Measurements from ENCODE around the gene NUF2. TPM values are rescaled to one million over a fixed set of nuclear protein-coding genes. Genes with fewer than 3 reads are reported as not detected.

NUF2 gene
- polyA plus RNA-seq, 1 experiment = 8.1 TPM

DNA sequence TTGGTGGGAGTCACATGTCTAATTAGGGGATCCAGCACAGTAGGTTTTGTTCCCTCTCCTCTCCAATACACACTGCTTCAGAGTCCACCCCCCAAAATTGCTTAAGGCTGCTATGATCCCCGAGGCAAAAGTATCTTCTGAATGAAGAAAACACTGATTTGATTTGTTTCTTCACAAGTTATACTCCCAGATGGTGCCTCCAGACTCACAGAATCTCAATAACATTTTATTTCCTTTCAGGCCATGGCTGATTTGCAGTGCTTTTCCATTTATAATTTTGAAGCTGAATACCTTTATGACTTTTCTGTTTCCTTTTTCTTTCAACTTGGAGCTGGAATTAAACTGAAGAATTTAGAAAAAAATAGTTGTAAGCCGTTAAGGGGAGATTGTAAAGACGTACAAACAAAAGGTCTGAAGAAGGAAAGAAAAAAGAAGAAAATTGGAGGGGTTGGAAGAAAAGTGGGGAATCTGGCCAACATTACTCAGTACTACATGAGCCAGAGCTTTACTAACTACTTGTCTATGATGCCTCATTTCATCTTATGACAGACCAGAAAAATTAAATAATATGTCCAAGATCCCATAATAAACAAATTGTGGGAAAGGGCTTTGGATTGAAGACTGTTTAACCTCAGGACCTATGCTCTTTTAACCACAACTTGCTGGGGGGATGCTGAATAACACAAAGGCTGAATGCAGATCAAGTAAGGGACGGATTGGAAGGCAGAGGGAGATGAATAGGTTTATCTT is 75.9 kb downstream of the NUF2 start:
- no peak overlapping the region for H3K4me3 ChIP-seq (ENCODE audit: low read depth, low read length)
- POLR2A ChIA-PET = no interaction called here
- no peak overlapping the region for H3K27ac ChIP-seq (ENCODE audit: low read depth, low read length)
- DNase-seq (ENCODE audit: low read depth, low spot score) = no peak
- CTCF ChIA-PET = no interaction called here
- no peak for TF ChIP-seq CTCF (IDR thresholded peaks at IDR 0.05; ENCODE audit: low read depth, low read length)
- H3K9me3 ChIP-seq (ENCODE audit: control insufficient read depth, insufficient read depth, low read length) = no peaks in the 10 kb centered on the region
- peaks cover 5% of the 10 kb centered on the region for H3K27me3 ChIP-seq (ENCODE audit: control insufficient read depth, insufficient read depth, low read length)

- no peak for DNase-seq (ENCODE audit: low read depth, low spot score)
- H3K4me3 ChIP-seq (ENCODE audit: low read depth, low read length) = no peak overlapping the region
- H3K27ac ChIP-seq (ENCODE audit: low read depth, low read length) = no peak overlapping the region
- H3K27me3 ChIP-seq (ENCODE audit: control insufficient read depth, insufficient read depth, low read length) = peaks cover 5% of the 10 kb centered on the region
- ChIA-PET CTCF (no interaction called here), POLR2A (no interaction called here)
- H3K9me3 ChIP-seq (ENCODE audit: control insufficient read depth, insufficient read depth, low read length) = no peaks in the 10 kb centered on the region
- no peak for TF ChIP-seq CTCF (IDR thresholded peaks at IDR 0.05; ENCODE audit: low read depth, low read length)
Measured at GRCh38 chr1:163399001-163399400, 77.2 kb downstream of the NUF2 start.

GRCh38 chr1:163399976-163400601 is 78.3 kb downstream of the NUF2 start:
- Histone ChIP-seq H3K4me3 (ENCODE audit: low read depth, low read length) (no peak overlapping the region), H3K9me3 (ENCODE audit: control insufficient read depth, insufficient read depth, low read length) (no peaks in the 10 kb centered on the region), H3K27me3 (ENCODE audit: control insufficient read depth, insufficient read depth, low read length) (peaks cover 5% of the 10 kb centered on the region), H3K27ac (ENCODE audit: low read depth, low read length) (no peak overlapping the region)
- ChIA-PET POLR2A (no interaction called here), CTCF (interaction anchor here (0.8 to 1.2 kb wide), 2 partner anchors 9 to 11 kb away, joined by 3 to 4 read pairs; no protein-coding TSS in a partner anchor)
- TF ChIP-seq CTCF (IDR thresholded peaks at IDR 0.05; ENCODE audit: low read depth, low read length) = no peak
- no peak for DNase-seq (ENCODE audit: low read depth, low spot score)

DNA sequence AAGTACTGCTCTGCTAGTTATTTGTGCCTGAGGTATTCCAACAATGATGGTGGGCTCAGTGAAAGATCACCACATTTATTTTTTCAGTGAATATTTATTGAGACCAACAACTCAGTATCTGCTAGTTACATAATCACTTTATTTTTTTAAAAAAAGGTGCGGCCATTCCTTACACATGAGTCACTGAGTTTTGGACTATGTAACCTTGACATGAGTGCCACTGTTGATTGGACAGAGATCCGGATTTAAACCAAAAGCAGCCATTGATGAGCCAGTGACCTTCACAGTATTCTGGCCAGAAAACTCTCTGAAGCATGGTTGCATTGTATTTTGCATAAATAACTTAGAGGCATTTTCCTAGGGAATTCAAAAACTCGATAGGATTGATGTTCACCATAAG is 79.5 kb downstream of the NUF2 start:
- no peak for DNase-seq (ENCODE audit: low read depth, low spot score)
- no peak overlapping the region for H3K4me3 ChIP-seq (ENCODE audit: low read depth, low read length)
- no peak for TF ChIP-seq CTCF (IDR thresholded peaks at IDR 0.05; ENCODE audit: low read depth, low read length)
- CTCF ChIA-PET = no interaction called here
- no peaks in the 10 kb centered on the region for H3K9me3 ChIP-seq (ENCODE audit: control insufficient read depth, insufficient read depth, low read length)
- no peak overlapping the region for H3K27ac ChIP-seq (ENCODE audit: low read depth, low read length)
- H3K27me3 ChIP-seq (ENCODE audit: control insufficient read depth, insufficient read depth, low read length) = peaks cover 5% of the 10 kb centered on the region
- POLR2A ChIA-PET = no interaction called here

Other genes starting within 250 kb of the NUF2 start
- 11.3 and 13.8 TPM in 2 replicates for gene RGS5, start 119.0 kb upstream of the NUF2 start, polyA plus RNA-seq (2011; rRNA removed)